ENCODE measurements around the gene FBXL22. TPM values are rescaled to one million over a fixed set of nuclear protein-coding genes. Genes with fewer than 3 reads are reported as not detected.

Gene FBXL22
- total and polyA plus RNA-seq, 2 experiments from 2014 or later, result 0.26 TPM; not detected in 1

DNA sequence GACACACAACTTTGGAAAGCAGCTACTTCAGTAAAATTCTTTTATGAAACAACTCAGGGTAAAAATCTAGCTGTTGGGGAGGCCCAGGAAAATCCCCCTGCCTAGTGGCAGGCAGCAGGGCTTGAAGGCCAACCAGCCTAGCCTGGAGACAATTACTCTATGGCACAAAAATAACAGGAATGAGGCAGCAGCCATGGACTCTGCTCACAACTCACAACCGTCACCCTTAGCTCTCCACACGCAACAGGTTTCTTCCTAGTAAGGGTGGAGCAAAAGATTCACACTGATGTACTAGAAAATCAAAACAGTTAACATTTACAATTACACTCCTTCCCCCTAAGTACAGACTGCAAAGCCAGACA is 530 bp upstream of the FBXL22 start (continued):
- no peak for TF ChIP-seq ZNF462 (CRISPR knock-in tag; IDR thresholded peaks at IDR 0.05)
- no peak for TF ChIP-seq ZNF331 (CRISPR knock-in tag; IDR thresholded peaks at IDR 0.05; ENCODE audit: low read depth)

DNA sequence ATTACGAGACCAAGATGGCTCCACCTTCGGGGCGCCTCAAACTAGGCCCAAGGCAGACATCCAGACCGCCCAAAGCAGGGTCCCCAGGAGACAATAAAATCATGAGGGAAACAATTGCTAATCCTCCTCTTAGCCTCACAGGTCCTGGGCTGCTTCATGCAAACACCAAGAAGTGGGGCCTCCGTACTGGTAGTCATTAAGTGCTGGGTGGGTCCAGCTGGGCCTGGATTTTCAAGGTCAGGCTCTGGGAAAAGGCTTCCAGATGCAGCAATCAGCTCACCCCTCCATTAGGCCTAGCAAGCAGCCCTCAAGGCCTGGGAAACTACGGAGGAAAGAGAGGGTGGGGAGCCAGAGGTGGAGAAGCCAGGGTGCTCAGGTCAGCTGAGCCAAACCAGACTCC is 634 bp downstream of the FBXL22 start:
- TF ChIP-seq NANOG (IDR thresholded peaks at IDR 0.05; ENCODE audit: borderline replicate concordance), result no peak
- no peak for TF ChIP-seq ZNF331 (CRISPR knock-in tag; IDR thresholded peaks at IDR 0.05; ENCODE audit: low read depth)
- no peak for ATAC-seq

More for the DNA sequence above, 634 bp downstream of the FBXL22 start:
- Histone ChIP-seq H3K36me3 (ENCODE audit: insufficient read depth) (no peaks in the 10 kb centered on the region), H3F3A (replicated peaks; ENCODE audit: low read depth) (peaks cover 9% of the 10 kb centered on the region; the same call in 1 of the 2 replicates), H2AFZ (no peak overlapping the region), H3K27me3 (ENCODE audit: insufficient read depth) (peaks cover 35% of the 10 kb centered on the region), H3K27ac (ENCODE audit: low read depth) (no peak overlapping the region), H3K79me2 (replicated peaks; ENCODE audit: insufficient read depth) (no peaks in the 10 kb centered on the region), H3K4me1 (ENCODE audit: insufficient read depth) (peaks cover 24% of the 10 kb centered on the region), H3K4me2 (no peak overlapping the region), H3K9me2 (ENCODE audit: insufficient read depth) (no peaks in the 10 kb centered on the region), H4K20me1 (replicated peaks; ENCODE audit: insufficient read depth) (no peaks in the 10 kb centered on the region), H3K4me3 (no peak overlapping the region)
- Mint-ChIP-seq H3K4me3 (no peak overlapping the region), H3K4me1 (peaks cover 45% of the 10 kb centered on the region), H3K27ac (no peak overlapping the region), H3K36me3 (ENCODE audit: low read depth) (no peaks in the 10 kb centered on the region), H3K27me3 (ENCODE audit: insufficient read depth, low read depth, poor library complexity) (peaks cover 36% of the 10 kb centered on the region), H3K9me3 (no peaks in the 10 kb centered on the region)
- no peak for DNase-seq (ENCODE audit: low spot score)

All from GM23338 (cell line).